ENCODE results near the gene AKNAD1. TPM values are rescaled to one million over a fixed set of nuclear protein-coding genes. Genes with fewer than 3 reads are reported as not detected.
"Not testable (repeated sequence)": the region's sequence is repeated elsewhere in the genome, so short reads cannot be mapped to it uniquely, and the experiment has no call there.

The AKNAD1 gene, protein sequence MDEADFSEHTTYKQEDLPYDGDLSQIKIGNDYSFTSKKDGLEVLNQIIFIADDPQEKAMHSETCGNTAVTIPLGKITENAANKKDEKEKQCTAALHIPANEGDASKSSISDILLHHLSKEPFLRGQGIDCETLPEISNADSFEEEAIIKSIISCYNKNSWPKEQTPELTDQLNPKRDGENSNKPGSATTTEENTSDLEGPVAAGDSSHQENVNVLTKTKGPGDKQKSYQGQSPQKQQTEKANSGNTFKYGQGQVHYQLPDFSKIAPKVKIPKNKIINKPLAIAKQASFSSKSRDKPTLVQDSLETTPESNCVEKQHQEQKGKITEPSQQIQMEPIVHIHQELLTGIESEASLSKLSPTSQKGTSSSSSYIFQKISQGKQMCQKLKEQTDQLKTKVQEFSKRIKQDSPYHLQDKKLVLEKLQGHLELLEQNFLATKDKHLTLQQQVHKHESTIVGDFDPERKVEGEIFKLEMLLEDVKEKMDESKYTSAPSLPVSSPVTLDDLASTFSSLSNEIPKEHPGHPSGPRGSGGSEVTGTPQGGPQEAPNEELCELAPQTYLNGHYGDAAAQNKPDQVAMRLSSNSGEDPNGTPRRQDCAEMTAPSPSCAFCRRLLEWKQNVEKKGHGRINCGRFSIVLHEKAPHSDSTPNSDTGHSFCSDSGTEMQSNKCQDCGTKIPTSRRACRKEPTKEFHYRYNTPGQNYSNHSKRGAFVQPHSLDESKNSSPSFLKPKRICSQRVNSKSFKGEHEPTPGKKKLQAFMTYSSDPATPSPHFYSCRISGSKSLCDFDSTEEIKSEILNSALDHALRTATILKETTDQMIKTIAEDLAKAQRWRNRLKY
- 1.8 TPM for total RNA-seq
- polyA plus RNA-seq: 1.2 TPM

DNA sequence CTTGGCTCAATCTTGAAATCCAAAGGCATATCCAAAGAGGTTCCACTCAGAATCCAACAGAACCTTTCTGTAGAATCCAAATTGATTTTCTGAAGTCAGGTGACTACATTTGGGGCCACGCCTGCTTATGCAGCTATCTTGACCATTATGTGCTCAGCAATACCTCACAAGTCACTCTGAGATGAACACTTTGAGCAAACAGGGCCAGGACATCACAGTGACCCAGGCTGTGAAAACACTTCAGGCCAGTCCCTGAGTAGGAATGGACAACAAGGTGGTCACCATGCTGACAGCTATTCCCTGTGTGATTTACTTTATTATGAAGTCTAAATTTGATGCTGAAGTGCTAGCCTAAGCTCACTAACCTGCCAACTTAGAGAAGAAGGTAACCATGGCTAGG is at the start of gene AKNAD1:
TSS of gene AKNAD1 (minus strand) at position 101 of the 400 bp plus-strand sequence. CDS start 4,430 bp downstream, outside the sequence.
- Histone ChIP-seq H3K27ac (ENCODE audit: low read depth) (no peak within 1 kb of the TSS), H3K36me3 (ENCODE audit: insufficient read depth) (no peaks in the 10 kb centered on the region), H3K4me1 (ENCODE audit: insufficient read depth) (no peaks in the 10 kb centered on the region), H3K4me3 (ENCODE audit: low read depth, low read length) (no peak within 1 kb of the TSS)
- DNase-seq (ENCODE audit: extremely low spot score): no peak
- WGBS: 70% methylated on average over 1 of the region's 1 CpG

DNA sequence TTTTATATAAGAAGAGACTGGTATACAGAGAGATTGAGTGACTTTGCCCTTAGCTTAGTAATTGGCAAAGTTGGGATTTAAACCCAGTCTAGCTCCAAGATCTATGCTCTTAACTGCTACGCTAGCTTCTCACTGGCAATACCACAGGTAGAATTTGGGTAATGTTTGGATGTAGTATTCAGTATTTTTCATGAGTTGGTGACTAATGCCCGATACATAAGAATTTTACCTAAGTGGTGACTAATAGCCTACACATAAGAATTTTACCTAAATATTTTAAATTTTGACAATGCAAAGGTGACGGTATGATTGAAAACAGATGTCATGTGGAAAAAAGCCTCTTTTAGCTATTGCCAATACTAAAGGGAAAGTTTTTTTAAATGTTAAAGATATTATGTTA is 44.2 kb upstream of the AKNAD1 start:
- H3K4me1 ChIP-seq (ENCODE audit: insufficient read depth): no peaks in the 10 kb centered on the region
- H3K36me3 ChIP-seq (ENCODE audit: insufficient read depth): no peaks in the 10 kb centered on the region
- WGBS: 97% methylated on average over 3 of the region's 3 CpGs
- H3K4me3 ChIP-seq (ENCODE audit: low read depth, low read length): no peak overlapping the region
- no peak for DNase-seq (ENCODE audit: extremely low spot score)
- no peak overlapping the region for H3K27ac ChIP-seq (ENCODE audit: low read depth)

DNA sequence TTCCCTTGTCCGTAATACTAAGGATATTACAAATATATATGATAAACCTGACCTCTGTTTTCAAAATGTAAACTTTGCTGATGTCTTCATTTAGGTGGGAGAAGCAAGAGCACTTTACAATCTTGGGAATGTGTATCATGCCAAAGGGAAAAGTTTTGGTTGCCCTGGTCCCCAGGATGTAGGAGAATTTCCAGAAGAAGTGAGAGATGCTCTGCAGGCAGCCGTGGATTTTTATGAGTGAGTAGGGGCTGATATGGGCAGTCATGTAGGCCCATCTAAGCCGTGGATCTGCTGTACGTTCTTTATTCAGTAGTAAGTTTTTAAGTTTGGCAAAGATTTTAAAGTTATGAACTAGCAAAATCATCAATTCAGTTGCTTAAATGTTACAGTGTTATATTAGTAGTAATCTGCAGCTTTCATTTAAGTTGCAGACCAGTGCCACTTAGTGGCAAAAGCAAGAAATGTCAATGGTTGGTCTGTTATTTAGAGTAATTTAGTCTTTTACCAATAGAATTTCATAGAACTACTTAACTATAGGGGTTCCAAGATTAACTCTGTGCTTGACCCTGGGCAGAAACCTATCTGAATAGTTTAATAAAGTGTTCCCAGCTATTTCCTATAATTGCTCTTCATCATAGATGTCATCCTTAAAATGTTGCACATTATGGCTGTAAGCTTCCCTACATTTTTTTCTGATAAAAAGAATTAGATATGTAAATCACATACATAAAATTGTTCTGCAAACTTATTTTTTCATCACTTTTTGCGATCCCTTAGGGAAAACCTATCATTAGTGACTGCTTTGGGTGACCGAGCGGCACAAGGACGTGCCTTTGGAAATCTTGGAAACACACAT is 41.2 kb upstream of the AKNAD1 start:
- Histone ChIP-seq H3K4me3 (ENCODE audit: low read depth, low read length) (no peak overlapping the region), H3K36me3 (ENCODE audit: insufficient read depth) (no peaks in the 10 kb centered on the region), H3K27ac (ENCODE audit: low read depth) (no peak overlapping the region), H3K4me1 (ENCODE audit: insufficient read depth) (no peaks in the 10 kb centered on the region)
- no peak for DNase-seq (ENCODE audit: extremely low spot score)
- 60% methylated on average over 8 of the region's 8 CpGs for WGBS

DNA sequence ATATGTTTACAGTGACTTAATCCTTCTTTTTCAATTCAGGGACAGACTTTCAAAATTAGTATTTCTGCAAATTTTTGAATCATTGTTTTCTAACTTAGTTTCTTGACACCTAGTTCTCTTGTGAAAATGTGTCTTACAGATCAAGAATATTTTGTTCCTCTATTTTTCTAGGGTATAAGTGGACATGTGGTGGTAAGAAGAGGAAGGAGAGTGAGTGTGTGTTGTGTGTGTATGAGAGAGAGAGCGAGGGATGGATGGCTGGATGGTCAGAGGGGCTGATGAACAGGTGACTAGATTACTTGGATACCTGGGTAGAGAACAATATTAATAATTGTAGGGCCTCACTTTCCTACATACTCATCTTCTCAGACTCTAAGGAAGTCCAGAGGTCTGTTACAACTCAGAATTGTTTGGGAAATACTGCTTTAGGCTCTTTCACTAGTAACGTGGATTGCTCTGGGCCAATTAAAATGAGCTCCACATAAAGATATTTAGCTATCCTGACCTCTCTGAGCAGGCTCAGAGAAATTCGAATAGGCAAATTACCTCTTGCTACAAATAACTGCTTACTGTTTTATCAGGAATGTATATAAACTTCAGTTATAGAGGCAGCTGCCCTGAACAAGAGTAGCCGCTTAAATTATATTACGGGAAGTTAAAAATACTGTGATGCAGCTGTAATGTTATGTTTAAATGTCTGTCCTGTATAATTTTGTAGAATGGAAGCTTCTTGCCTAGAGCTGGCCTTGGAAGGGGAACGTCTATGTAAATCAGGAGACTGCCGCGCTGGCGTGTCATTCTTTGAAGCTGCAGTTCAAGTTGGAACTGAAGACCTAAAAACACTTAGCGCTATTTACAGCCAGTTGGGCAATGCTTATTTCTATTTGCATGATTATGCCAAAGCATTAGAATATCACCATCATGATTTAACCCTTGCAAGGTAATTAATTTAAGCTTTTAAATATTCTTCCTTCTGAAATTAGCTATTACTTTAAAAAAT is 39.6 kb upstream of the AKNAD1 start:
- Histone ChIP-seq H3K36me3 (ENCODE audit: insufficient read depth) (no peaks in the 10 kb centered on the region), H3K4me3 (ENCODE audit: low read depth, low read length) (no peak overlapping the region), H3K4me1 (ENCODE audit: insufficient read depth) (no peaks in the 10 kb centered on the region), H3K27ac (ENCODE audit: low read depth) (peak overlapping the region; percentile 23)
- 42% methylated on average over 10 of the region's 10 CpGs for WGBS
- DNase-seq (ENCODE audit: extremely low spot score): no peak

DNA sequence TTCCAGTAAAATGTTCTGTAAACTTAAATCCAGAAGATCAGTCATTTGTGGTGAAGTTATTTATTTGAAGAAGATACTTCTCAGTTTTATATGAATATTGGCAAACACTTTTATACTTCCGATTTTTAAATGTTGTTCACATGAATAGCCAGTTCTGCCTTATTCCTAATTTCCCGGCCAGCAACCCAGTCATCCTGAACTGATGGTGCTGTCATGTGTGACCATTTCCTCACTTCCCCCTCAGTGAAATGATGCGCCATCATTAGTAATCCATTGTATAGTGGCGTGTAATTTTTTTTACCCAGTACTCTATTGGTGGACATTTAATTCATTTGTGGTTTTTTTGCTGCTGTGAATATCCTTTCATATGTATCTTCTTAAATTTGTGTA is 36.2 kb upstream of the AKNAD1 start:
- no peaks in the 10 kb centered on the region for H3K36me3 ChIP-seq (ENCODE audit: insufficient read depth)
- DNase-seq (ENCODE audit: extremely low spot score): no peak
- H3K4me1 ChIP-seq (ENCODE audit: insufficient read depth): no peaks in the 10 kb centered on the region
- WGBS: 95% methylated on average over 4 of the region's 4 CpGs
- no peak overlapping the region for H3K4me3 ChIP-seq (ENCODE audit: low read depth, low read length)
- no peak overlapping the region for H3K27ac ChIP-seq (ENCODE audit: low read depth)

DNA sequence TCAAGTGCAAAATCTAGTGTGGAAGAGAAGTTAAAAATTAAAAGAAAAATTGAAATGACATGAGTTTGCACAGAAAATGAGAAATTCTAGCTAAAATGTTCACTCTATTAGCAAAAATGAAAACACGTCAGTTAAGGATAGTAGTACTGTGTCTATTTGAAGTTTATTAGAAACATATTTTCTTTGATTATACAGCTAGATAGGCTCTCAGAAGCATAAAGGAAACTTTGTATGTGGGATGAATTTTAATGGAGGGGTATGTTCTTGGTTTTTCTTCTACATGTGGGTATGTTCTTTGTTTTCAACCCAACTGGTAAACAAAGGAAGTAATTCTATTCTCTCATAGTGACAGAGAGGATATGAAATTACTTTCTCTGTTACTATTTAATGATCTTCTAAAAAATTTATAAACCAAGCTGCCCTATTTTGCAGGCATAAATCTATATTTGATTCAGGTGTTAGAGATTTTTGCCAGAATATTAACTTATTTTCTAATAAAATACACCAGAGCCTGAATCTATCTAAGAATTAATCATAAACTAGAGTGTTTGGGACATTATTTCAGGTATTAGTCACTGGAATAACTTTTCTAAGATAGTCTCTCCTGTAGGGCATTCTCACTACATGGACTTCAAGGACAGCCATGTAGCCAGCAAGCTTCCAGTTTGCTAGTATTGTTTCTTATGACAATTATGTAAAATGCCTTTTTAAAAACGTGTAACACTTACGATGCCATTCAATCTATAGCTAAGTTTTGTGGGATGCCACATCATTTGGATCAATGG is 35.7 kb upstream of the AKNAD1 start:
- WGBS: 86% methylated on average over 3 of the region's 3 CpGs
- Histone ChIP-seq H3K27ac (ENCODE audit: low read depth) (no peak overlapping the region), H3K4me3 (ENCODE audit: low read depth, low read length) (no peak overlapping the region), H3K36me3 (ENCODE audit: insufficient read depth) (no peaks in the 10 kb centered on the region), H3K4me1 (ENCODE audit: insufficient read depth) (no peaks in the 10 kb centered on the region)
- no peak for DNase-seq (ENCODE audit: extremely low spot score)

DNA sequence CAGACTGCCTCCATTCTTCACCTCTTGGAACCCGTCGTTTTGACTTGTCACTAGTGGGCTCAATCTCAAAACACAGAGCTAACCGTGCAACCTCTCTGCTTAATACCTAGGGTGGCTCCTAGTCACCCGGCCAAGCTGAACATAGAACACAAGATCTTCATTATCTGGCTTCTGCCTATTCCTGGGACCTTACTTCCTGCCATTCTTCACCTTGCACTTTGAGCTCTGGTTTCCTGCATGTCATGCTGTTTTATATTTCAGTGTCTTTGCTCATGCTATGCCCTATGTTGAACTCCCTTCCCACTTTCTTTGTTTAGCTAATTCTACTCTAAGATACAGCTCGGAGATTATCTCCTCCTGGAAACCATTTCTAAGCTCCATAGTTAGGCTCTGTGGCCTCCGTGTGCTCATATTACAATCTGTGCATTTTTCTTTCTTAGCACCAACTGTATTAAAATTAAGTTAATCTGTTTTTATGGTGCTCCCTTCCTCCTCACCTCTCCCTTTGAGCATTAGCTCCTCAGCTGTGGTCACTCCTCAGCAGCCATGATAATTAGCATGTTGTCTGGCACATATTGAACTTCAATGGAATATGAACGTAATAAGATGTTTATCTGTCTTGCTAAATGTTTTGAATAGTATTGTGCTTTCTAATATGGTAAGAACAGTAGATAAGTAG is 33.0 kb upstream of the AKNAD1 start:
- H3K36me3 ChIP-seq (ENCODE audit: insufficient read depth): no peaks in the 10 kb centered on the region
- WGBS: 75% methylated on average over 7 of the region's 7 CpGs
- no peak overlapping the region for H3K27ac ChIP-seq (ENCODE audit: low read depth)
- peaks cover 1% of the 10 kb centered on the region for H3K4me1 ChIP-seq (ENCODE audit: insufficient read depth)
- DNase-seq (ENCODE audit: extremely low spot score): no peak
- no peak overlapping the region for H3K4me3 ChIP-seq (ENCODE audit: low read depth, low read length)

DNA sequence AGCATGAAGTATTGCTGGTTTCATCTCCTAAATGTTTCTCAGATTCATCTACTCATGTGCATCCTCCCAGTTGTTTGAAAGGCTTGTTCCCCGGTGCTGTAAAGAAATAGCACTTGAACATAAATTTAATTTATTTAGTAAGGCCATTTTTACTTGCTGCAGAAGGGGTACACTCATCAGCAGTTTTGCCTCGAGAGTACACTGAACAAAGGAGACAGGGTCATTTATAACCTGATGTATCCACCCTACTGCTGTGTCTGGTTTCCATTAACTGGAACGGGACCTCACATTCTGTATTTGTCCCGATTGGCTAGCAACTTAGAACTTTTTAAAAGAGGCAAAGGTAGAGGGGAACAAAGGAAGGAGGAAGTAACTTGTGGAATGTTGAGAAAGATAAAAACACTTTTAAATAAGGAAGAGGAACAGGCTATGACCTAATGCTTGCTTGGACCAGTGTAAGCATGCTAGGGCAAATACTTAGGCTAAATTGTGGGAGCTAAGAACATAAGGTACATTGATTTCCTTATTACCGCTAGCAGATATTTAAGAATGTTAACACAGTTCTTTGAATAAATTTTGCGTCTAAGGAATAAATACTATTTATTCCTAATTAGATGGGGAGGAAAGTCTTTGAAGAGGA is 32.2 kb upstream of the AKNAD1 start:
- not testable (repeated sequence) for H3K36me3 ChIP-seq (ENCODE audit: insufficient read depth); H3K4me3 ChIP-seq (ENCODE audit: low read depth, low read length); DNase-seq (ENCODE audit: extremely low spot score); H3K27ac ChIP-seq (ENCODE audit: low read depth); H3K4me1 ChIP-seq (ENCODE audit: insufficient read depth)
- WGBS: 69% methylated on average over 6 of the region's 6 CpGs

DNA sequence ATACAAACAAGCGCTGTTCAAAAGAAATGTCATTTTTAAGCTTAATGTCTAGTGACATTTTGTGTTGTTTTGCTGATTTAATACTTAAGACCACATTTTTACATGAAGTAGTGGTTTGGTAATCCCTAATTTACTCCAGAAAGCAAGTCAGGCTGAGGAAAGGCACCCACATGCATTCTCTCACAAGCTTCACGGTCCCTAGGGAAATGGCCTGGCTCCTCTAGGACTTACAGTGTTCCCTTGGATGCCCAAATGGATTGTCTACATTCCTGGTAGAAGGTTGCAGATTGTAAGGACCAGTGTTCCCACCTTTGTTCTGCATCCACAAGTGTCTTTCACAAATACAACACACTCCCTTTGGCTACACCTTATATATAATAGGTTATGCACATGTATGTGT is 29.4 kb upstream of the AKNAD1 start:
- H3K4me3 ChIP-seq (ENCODE audit: low read depth, low read length): no peak overlapping the region
- no peak for DNase-seq (ENCODE audit: extremely low spot score)
- H3K27ac ChIP-seq (ENCODE audit: low read depth): no peak overlapping the region
- 97% methylated on average over 2 of the region's 2 CpGs for WGBS
- H3K36me3 ChIP-seq (ENCODE audit: insufficient read depth): no peaks in the 10 kb centered on the region
- H3K4me1 ChIP-seq (ENCODE audit: insufficient read depth): peaks cover 1% of the 10 kb centered on the region

DNA sequence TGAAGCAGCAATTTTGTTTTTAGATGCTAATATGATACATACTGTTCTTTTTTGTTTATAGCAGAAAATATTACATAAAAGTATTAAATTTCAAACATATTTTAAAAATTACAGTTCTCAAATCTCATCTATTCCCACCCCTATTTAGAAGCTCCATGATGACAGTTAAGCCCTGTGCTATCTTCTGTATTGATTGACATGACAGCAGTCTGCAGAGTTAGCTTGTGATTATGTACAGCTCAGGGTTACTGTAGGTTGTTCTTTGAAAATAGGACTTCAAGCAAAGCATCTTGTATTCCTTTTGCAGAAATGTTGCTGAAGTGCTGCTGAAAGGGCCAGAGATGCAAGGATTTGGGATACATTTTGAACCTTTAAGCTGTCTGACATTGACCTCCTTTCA is 28.1 kb upstream of the AKNAD1 start:
- no peak overlapping the region for H3K4me3 ChIP-seq (ENCODE audit: low read depth, low read length)
- no peak for DNase-seq (ENCODE audit: extremely low spot score)
- no peak overlapping the region for H3K27ac ChIP-seq (ENCODE audit: low read depth)
- H3K4me1 ChIP-seq (ENCODE audit: insufficient read depth): peaks cover 1% of the 10 kb centered on the region
- H3K36me3 ChIP-seq (ENCODE audit: insufficient read depth): no peaks in the 10 kb centered on the region

DNA sequence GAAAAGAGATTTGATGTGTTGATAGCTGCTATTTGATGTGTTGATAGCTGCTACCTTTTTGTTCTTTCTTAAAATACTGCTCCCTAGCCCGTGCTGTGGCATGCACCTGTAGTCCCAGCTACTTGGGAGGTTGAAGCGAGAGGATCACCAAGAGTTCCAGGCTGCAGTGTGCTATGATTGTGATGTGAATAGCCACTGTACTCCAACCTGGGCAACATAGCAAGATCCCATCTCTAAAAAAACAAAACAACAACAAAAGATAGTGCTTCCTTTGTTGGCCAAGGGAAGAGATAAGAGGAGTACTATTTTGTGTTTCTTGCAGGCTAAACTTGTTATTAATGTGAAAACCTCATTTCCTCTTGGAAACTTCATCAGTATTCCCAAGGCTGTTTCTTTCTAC is 25.9 kb upstream of the AKNAD1 start:
- Histone ChIP-seq H3K4me3 (ENCODE audit: low read depth, low read length) (no peak overlapping the region), H3K27ac (ENCODE audit: low read depth) (no peak overlapping the region), H3K36me3 (ENCODE audit: insufficient read depth) (no peaks in the 10 kb centered on the region), H3K4me1 (ENCODE audit: insufficient read depth) (peaks cover 1% of the 10 kb centered on the region)
- no peak for DNase-seq (ENCODE audit: extremely low spot score)
- 96% methylated on average over 2 of the region's 2 CpGs for WGBS

All from urinary bladder (tissue), 4 donors.